ENCODE results near the gene ARL17B. TPM values are rescaled to one million over a fixed set of nuclear protein-coding genes. Genes with fewer than 3 reads are reported as not detected.
"Not testable (repeated sequence)": the region's sequence is repeated elsewhere in the genome, so short reads cannot be mapped to it uniquely, and the experiment has no call there.

The ARL17B gene
- total RNA-seq, 2 experiments from 2014 or later = 15.5 to 29.7 TPM

DNA sequence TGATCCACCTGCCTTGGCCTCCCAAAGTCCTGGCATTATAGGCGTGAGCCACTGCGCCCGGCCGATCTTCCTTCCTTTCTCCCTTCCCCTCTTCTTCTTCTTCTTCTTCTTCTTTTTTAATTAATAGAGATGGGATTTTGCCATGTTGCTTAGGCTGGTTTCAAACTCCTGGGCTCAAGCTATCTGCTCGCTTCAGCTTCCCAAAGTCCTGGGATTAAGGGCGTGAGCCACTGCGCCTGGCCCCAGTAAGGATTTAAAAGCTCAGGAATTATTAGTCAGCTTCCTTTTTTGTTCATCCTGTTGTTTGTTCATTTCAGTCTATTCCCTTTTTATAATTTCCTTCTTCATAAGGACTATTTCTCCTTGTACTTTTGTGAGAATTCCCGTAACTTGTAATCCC, 99.3 kb downstream of the ARL17B start:
- no TSS peak for BruUV-seq (replicated peaks)
- no peak for DNase-seq (ENCODE audit: low spot score)
- Histone ChIP-seq H3K9me3 (ENCODE audit: low read length) (no peaks in the 10 kb centered on the region), H3K79me2 (ENCODE audit: insufficient read depth, low read depth, low read length) (no peaks in the 10 kb centered on the region), H2AFZ (ENCODE audit: low read length) (no peak overlapping the region), H4K20me1 (ENCODE audit: insufficient read depth, low read length) (no peaks in the 10 kb centered on the region), H3K9me2 (ENCODE audit: insufficient read depth, low read length) (no peaks in the 10 kb centered on the region), H3K4me2 (ENCODE audit: low read length) (no peak overlapping the region), H3K36me3 (ENCODE audit: insufficient read depth, low read length) (no peaks in the 10 kb centered on the region), H3K27ac (ENCODE audit: low read depth, low read length, poor library complexity, severe bottlenecking) (no peak overlapping the region), H3K4me1 (ENCODE audit: insufficient read depth, low read length, poor library complexity, severe bottlenecking) (peaks cover 13% of the 10 kb centered on the region), H3K4me3 (ENCODE audit: low read depth, low read length, poor library complexity, severe bottlenecking) (no peak overlapping the region)
- intact Hi-C loops (cut with micrococcal nuclease; ENCODE audit: unreplicated experiment) = loop anchor here (5.0 kb wide), 1 partner anchor 675 kb away; no protein-coding TSS in a partner anchor
- POLR2A ChIA-PET = no interaction called here
- TF ChIP-seq, protein P1, sequence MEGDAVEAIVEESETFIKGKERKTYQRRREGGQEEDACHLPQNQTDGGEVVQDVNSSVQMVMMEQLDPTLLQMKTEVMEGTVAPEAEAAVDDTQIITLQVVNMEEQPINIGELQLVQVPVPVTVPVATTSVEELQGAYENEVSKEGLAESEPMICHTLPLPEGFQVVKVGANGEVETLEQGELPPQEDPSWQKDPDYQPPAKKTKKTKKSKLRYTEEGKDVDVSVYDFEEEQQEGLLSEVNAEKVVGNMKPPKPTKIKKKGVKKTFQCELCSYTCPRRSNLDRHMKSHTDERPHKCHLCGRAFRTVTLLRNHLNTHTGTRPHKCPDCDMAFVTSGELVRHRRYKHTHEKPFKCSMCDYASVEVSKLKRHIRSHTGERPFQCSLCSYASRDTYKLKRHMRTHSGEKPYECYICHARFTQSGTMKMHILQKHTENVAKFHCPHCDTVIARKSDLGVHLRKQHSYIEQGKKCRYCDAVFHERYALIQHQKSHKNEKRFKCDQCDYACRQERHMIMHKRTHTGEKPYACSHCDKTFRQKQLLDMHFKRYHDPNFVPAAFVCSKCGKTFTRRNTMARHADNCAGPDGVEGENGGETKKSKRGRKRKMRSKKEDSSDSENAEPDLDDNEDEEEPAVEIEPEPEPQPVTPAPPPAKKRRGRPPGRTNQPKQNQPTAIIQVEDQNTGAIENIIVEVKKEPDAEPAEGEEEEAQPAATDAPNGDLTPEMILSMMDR (conservative IDR thresholded peaks at IDR 0.05; ENCODE audit: low read length) = no peak
- TF ChIP-seq EZH2phosphoT487 (IDR thresholded peaks at IDR 0.05; ENCODE audit: borderline replicate concordance, low read depth, low read length) = no peak
- CTCF ChIA-PET (ENCODE audit: unreplicated experiment) = no interaction called here

DNA sequence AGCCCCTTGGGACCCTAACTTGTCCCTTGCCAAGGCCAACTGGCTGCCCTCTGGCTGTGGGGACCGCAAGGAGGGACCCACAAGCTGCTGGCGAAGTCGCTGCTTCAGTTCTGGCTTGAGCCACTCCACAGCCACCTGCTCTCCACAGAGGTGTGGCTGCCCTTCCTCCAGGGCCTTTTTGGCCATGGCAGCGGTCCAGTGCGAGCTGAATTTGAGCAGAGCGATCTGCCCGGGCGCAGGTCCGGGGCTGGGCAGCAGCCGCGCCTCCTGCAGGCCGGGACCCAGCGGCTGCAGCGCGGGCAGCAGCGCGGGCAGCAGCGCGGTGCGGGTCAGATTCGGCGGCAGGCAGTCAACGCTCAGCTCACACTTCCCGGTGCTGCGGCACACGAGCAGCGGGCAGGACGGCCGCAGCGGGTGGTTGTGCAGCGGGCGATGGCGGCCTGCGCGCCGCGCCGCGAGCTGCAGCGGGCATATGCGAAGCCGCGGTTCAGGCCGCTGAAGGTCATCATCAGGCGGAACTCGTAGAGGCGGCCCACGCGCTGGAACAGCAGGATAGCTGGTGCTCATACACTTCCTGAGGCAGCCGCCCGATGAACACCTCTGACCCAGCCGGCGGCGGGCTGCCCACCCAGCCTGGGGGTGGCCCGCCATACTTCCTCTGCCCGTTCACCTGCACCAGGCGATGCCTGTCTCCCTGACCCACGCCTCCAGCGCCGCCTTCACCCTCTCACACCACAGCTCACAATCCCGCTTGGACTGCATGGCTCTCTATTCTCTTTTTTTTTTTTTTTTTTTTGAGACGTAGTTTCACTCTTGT, 101.5 kb downstream of the ARL17B start:
- H3K4me1 ChIP-seq (ENCODE audit: insufficient read depth, low read length, poor library complexity, severe bottlenecking); H2AFZ ChIP-seq (ENCODE audit: low read length); CTCF ChIA-PET (ENCODE audit: unreplicated experiment); H3K27ac ChIP-seq (ENCODE audit: low read depth, low read length, poor library complexity, severe bottlenecking); H3K9me2 ChIP-seq (ENCODE audit: insufficient read depth, low read length); H3K36me3 ChIP-seq (ENCODE audit: insufficient read depth, low read length); H3K9me3 ChIP-seq (ENCODE audit: low read length); DNase-seq (ENCODE audit: low spot score); POLR2A ChIA-PET; BruUV-seq (replicated peaks); H4K20me1 ChIP-seq (ENCODE audit: insufficient read depth, low read length); H3K79me2 ChIP-seq (ENCODE audit: insufficient read depth, low read depth, low read length): not testable (repeated sequence)
- H3K4me3 ChIP-seq (ENCODE audit: low read depth, low read length, poor library complexity, severe bottlenecking) = peak overlapping the region; percentile 52
- TF ChIP-seq, protein P1 (conservative IDR thresholded peaks at IDR 0.05; ENCODE audit: low read length) = 0 out of 2 replicates have a peak, but pooled peaks have one; percentile 10
- intact Hi-C loops (cut with micrococcal nuclease; ENCODE audit: unreplicated experiment) = loop anchor here (5.0 kb wide), 1 partner anchor 673 kb away; no protein-coding TSS in a partner anchor
- peak overlapping the region; percentile 62 for H3K4me2 ChIP-seq (ENCODE audit: low read length)

DNA sequence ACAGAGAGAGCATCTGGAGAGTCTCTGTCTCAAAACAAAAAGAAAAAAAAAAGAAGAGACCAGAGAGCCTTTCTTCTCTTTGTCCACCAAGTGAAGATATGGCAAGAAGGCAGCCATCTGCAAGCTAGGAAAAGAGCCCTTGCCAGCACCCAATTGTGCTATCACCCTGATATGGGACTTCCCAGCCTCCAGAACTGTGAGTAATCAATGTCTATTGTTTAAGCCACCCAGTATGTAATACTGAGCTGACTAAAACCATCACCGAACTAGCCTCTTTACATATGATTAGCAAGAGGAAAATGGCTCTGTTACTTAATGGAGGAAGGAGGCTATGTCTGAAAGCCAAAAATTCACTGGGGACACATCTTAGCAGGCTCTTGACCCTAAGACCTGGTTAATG, 105.2 kb downstream of the ARL17B start:
- H3K4me2 ChIP-seq (ENCODE audit: low read length); H3K79me2 ChIP-seq (ENCODE audit: insufficient read depth, low read depth, low read length); H3K9me2 ChIP-seq (ENCODE audit: insufficient read depth, low read length); BruUV-seq (replicated peaks); H4K20me1 ChIP-seq (ENCODE audit: insufficient read depth, low read length); H3K4me1 ChIP-seq (ENCODE audit: insufficient read depth, low read length, poor library complexity, severe bottlenecking); DNase-seq (ENCODE audit: low spot score); H3K9me3 ChIP-seq (ENCODE audit: low read length); intact Hi-C loops (cut with micrococcal nuclease; ENCODE audit: unreplicated experiment); POLR2A ChIA-PET; H3K4me3 ChIP-seq (ENCODE audit: low read depth, low read length, poor library complexity, severe bottlenecking); CTCF ChIA-PET (ENCODE audit: unreplicated experiment); H3K36me3 ChIP-seq (ENCODE audit: insufficient read depth, low read length); H2AFZ ChIP-seq (ENCODE audit: low read length); H3K27ac ChIP-seq (ENCODE audit: low read depth, low read length, poor library complexity, severe bottlenecking): not testable (repeated sequence)

DNA sequence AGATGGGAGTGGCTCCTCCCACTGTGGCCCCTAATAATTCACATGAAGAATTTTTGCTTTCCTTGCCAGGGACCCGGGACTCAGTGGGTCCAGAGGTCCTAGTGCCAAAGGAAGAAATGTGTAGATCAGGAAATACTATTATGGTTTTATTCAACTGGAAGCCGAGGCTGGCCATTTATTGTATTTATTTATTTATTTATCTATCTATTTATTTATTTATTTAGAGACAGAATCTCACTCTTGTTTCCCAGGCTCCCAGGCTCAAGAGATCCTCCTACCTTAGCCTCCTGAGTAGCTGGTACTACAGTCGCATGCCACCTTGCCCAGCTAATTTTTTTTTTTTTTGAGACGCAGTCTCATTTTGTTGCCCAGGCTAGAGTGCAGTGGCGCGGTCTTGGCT, 107.4 kb downstream of the ARL17B start:
- DNase-seq (ENCODE audit: low spot score); H2AFZ ChIP-seq (ENCODE audit: low read length); H4K20me1 ChIP-seq (ENCODE audit: insufficient read depth, low read length); H3K79me2 ChIP-seq (ENCODE audit: insufficient read depth, low read depth, low read length); H3K4me1 ChIP-seq (ENCODE audit: insufficient read depth, low read length, poor library complexity, severe bottlenecking); H3K4me2 ChIP-seq (ENCODE audit: low read length); H3K4me3 ChIP-seq (ENCODE audit: low read depth, low read length, poor library complexity, severe bottlenecking); H3K9me3 ChIP-seq (ENCODE audit: low read length); H3K36me3 ChIP-seq (ENCODE audit: insufficient read depth, low read length); H3K27ac ChIP-seq (ENCODE audit: low read depth, low read length, poor library complexity, severe bottlenecking); CTCF ChIA-PET (ENCODE audit: unreplicated experiment); intact Hi-C loops (cut with micrococcal nuclease; ENCODE audit: unreplicated experiment); H3K9me2 ChIP-seq (ENCODE audit: insufficient read depth, low read length); BruUV-seq (replicated peaks); POLR2A ChIA-PET: not testable (repeated sequence)

All from OCI-LY7 (cell line).